OCI-LY7 (cell line): Measurements from ENCODE around the gene SHROOM2.

Experiments used
- EZH2phosphoT487 ChIP-seq: fragments of 200-600 bp; sonication (generic); IDR thresholded peaks from 2 replicates; pipeline ENCODE4 v1.6.1; 2018; ENCODE audit warnings: low read depth, borderline replicate concordance, mild to moderate bottlenecking, mixed run types, antibody characterized with exemption, low read length, moderate library complexity, mixed read lengths
- TF ChIP-seq, protein P1 (sequence below): fragments of 200-600 bp; sonication (generic); conservative IDR thresholded peaks from 2 replicates; pipeline ENCODE4 v1.5.1; 2014; ENCODE audit warnings: mild to moderate bottlenecking, antibody characterized with exemption, low read length, moderate library complexity, mixed read lengths

DNA sequence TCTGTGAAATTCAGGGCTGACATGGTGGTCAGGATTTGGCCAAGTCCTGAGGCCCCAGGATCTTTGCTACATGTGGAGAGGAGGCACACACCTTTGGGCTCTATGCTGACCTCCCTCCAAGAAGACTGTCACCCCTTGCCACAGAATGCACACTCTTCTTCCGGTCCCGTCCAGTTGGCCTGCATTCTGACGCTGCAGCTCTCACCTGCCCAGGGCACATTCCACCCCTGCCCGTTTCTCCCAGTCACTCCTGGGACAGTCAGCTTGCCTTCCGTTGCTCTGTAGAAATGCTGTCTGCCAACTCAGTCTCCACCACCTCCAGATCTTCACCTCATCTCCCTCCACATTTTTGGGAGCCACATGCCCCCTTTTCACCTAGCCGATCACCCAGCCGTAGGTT is 76.7 kb downstream of the SHROOM2 start:
- TF ChIP-seq, protein P1, sequence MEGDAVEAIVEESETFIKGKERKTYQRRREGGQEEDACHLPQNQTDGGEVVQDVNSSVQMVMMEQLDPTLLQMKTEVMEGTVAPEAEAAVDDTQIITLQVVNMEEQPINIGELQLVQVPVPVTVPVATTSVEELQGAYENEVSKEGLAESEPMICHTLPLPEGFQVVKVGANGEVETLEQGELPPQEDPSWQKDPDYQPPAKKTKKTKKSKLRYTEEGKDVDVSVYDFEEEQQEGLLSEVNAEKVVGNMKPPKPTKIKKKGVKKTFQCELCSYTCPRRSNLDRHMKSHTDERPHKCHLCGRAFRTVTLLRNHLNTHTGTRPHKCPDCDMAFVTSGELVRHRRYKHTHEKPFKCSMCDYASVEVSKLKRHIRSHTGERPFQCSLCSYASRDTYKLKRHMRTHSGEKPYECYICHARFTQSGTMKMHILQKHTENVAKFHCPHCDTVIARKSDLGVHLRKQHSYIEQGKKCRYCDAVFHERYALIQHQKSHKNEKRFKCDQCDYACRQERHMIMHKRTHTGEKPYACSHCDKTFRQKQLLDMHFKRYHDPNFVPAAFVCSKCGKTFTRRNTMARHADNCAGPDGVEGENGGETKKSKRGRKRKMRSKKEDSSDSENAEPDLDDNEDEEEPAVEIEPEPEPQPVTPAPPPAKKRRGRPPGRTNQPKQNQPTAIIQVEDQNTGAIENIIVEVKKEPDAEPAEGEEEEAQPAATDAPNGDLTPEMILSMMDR: no peak
- TF ChIP-seq EZH2phosphoT487: no peak
